Mesenchymal stem cell (in vitro differentiated cells and primary cell): ENCODE data around the gene DOCK3.
A peak's percentile ranks its signal among the peaks of the same experiment; 100 is the strongest.

Source experiments
- DNase-seq: peaks from one replicate; pipeline ENCODE4 v3.0.0-alpha.2; 2013
- H2AFZ ChIP-seq: one replicate; pipeline ENCODE4 v1.6.1; 2013; ENCODE audit warnings: low read depth, mild to moderate bottlenecking, control low read depth, inconsistent platforms, low read length, moderate library complexity
- H2AK5ac ChIP-seq: 2 replicates; pipeline ENCODE4 v1.6.1; 2013; ENCODE audit warnings: low read length, moderate library complexity, mild to moderate bottlenecking, inconsistent platforms; ENCODE audit not compliant: severe bottlenecking
- H2BK120ac ChIP-seq: one replicate; pipeline ENCODE4 v1.6.1; 2013; ENCODE audit warnings: low read depth, mild to moderate bottlenecking, inconsistent platforms, low read length, moderate library complexity
- H2BK12ac ChIP-seq, 2 experiments: one replicate each; pipeline ENCODE4 v1.6.1; 2013; ENCODE audit warnings: inconsistent platforms in 2 of 2, low read length in 2 of 2, mild to moderate bottlenecking in 2 of 2, moderate library complexity in 2 of 2, control low read depth in 1 of 2
- H2BK15ac ChIP-seq: one replicate; pipeline ENCODE4 v1.6.1; 2013; ENCODE audit warnings: mild to moderate bottlenecking, low read depth, inconsistent platforms; ENCODE audit not compliant: poor library complexity, severe bottlenecking
- H2BK5ac ChIP-seq: 2 replicates; pipeline ENCODE4 v1.6.1; 2013; ENCODE audit warnings: low read depth, mild to moderate bottlenecking, low read length, control low read depth, inconsistent platforms; ENCODE audit not compliant: poor library complexity, severe bottlenecking
- H3K14ac ChIP-seq, 2 experiments: one replicate each; pipeline ENCODE4 v1.6.1; 2013; ENCODE audit warnings: inconsistent platforms in 2 of 2, low read length in 2 of 2, control low read depth in 1 of 2, mild to moderate bottlenecking in 1 of 2, moderate library complexity in 1 of 2
- H3K18ac ChIP-seq, 2 experiments: one replicate each; pipeline ENCODE4 v1.6.1; 2013; ENCODE audit warnings: inconsistent platforms in 2 of 2, low read length in 2 of 2, control low read depth in 1 of 2, low read depth in 1 of 2, mild to moderate bottlenecking in 1 of 2
- H3K23ac ChIP-seq, 2 experiments: one replicate each; pipeline ENCODE4 v1.6.1; 2013; ENCODE audit warnings: inconsistent platforms in 2 of 2, low read length in 2 of 2, mild to moderate bottlenecking in 2 of 2, moderate library complexity in 2 of 2, control low read depth in 1 of 2
- H3K27ac ChIP-seq: 2 replicates; pipeline ENCODE4 v1.5.1; 2013; ENCODE audit warnings: mild to moderate bottlenecking, moderate library complexity, low read length, control low read depth, inconsistent platforms; ENCODE audit not compliant: poor library complexity, severe bottlenecking
- H3K27me3 ChIP-seq, 2 experiments: 2 replicates each; pipeline versions ENCODE4 v1.6.1 to v1.7.0; 2013; ENCODE audit warnings: low read length in 2 of 2, mild to moderate bottlenecking in 2 of 2, moderate library complexity in 2 of 2, control low read depth in 1 of 2, inconsistent platforms in 1 of 2; ENCODE audit not compliant: control insufficient read depth in 1 of 2, insufficient read depth in 1 of 2
- H3K36me3 ChIP-seq, 2 experiments: 2 replicates each; pipeline versions ENCODE4 v1.6.1 to v1.7.0; 2013; ENCODE audit warnings: low read length in 2 of 2, control low read depth in 1 of 2, inconsistent platforms in 1 of 2, low read depth in 1 of 2, mild to moderate bottlenecking in 1 of 2; ENCODE audit not compliant: insufficient read depth in 2 of 2, control insufficient read depth in 1 of 2
- H3K4ac ChIP-seq, 2 experiments: one replicate each; pipeline ENCODE4 v1.6.1; 2013; ENCODE audit warnings: inconsistent platforms in 2 of 2, low read length in 2 of 2, mild to moderate bottlenecking in 2 of 2, moderate library complexity in 2 of 2, control low read depth in 1 of 2, low read depth in 1 of 2
- H3K4me1 ChIP-seq: 2 replicates; pipeline ENCODE4 v1.6.1; 2013; ENCODE audit warnings: low read depth, low read length, control low read depth; ENCODE audit not compliant: control insufficient read depth, insufficient read depth
- H3K4me2 ChIP-seq: 2 replicates; pipeline ENCODE4 v1.6.1; 2013; ENCODE audit warnings: low read length, mild to moderate bottlenecking, inconsistent platforms; ENCODE audit not compliant: poor library complexity, severe bottlenecking
- H3K4me3 ChIP-seq, 2 experiments: 2 replicates each; pipeline versions ENCODE4 v1.5.1 to v1.7.0; 2013; ENCODE audit warnings: low read length in 2 of 2, mild to moderate bottlenecking in 2 of 2, control low read depth in 1 of 2, low read depth in 1 of 2; ENCODE audit not compliant: insufficient read depth in 1 of 2
- H3K79me1 ChIP-seq: replicated peaks from 2 replicates; pipeline ENCODE4 v1.6.1; 2013; ENCODE audit warnings: mild to moderate bottlenecking, control low read depth, low read length, inconsistent platforms; ENCODE audit not compliant: poor library complexity, severe bottlenecking
- H3K9ac ChIP-seq: 2 replicates; pipeline ENCODE4 v1.7.0; 2013; ENCODE audit warnings: mild to moderate bottlenecking, low read length, moderate library complexity
- H3K9me3 ChIP-seq: 2 replicates; pipeline ENCODE4 v1.7.0; 2013; ENCODE audit warnings: mild to moderate bottlenecking, low read length; ENCODE audit not compliant: control insufficient read depth
- H4K8ac ChIP-seq: one replicate; pipeline ENCODE4 v1.6.1; 2013; ENCODE audit warnings: inconsistent platforms, mild to moderate bottlenecking, low read length, moderate library complexity
- H4K91ac ChIP-seq: one replicate; pipeline ENCODE4 v1.6.1; 2013; ENCODE audit warnings: mild to moderate bottlenecking, low read length, inconsistent platforms
- WGBS: methylation state at CpG from one replicate; pipeline ENCODE4 v1.1.7; 2013; ENCODE audit warnings: mixed read lengths; 5-methylcytosine and 5-hydroxymethylcytosine counted together

DOCK3 gene

GRCh38 chr3:50675179-50676030 is 678 bp downstream of the DOCK3 start:
- Histone ChIP-seq H3K9ac (peak overlapping the region; percentile 28), H3K23ac (no peak overlapping the region), H3K14ac (peak overlapping the region in 1 of 2 experiments; percentile 15), H2BK5ac (no peak overlapping the region), H4K8ac (no peak overlapping the region), H3K4me3 (peak overlapping the region; percentile 53 to 69), H3K9me3 (no peaks in the 10 kb centered on the region), H2BK120ac (no peak overlapping the region), H3K79me1 (no peaks in the 10 kb centered on the region), H4K91ac (no peak overlapping the region), H3K4ac (no peak overlapping the region), H3K27me3 (peaks cover 59 to 64% of the 10 kb centered on the region in 2 experiments), H2AFZ (peak overlapping the region; percentile 92), H3K18ac (no peak overlapping the region), H2BK12ac (no peak overlapping the region), H2AK5ac (no peak overlapping the region), H3K4me1 (peaks cover 11% of the 10 kb centered on the region), H3K36me3 (no peaks in the 10 kb centered on the region), H3K27ac (no peak overlapping the region), H2BK15ac (no peak overlapping the region), H3K4me2 (peak overlapping the region; percentile 87)
- WGBS, result 2% methylated on average over 47 of the region's 65 CpGs
- DNase-seq, result no peak

- H3K18ac ChIP-seq, result no peak overlapping the region
- H2BK15ac ChIP-seq, result no peak overlapping the region
- H3K27ac ChIP-seq, result no peak overlapping the region
- no peak overlapping the region for H2BK120ac ChIP-seq
- H3K79me1 ChIP-seq, result no peaks in the 10 kb centered on the region
- no peak overlapping the region for H2BK12ac ChIP-seq
- 69% methylated on average over 3 of the region's 7 CpGs for WGBS
- H3K14ac ChIP-seq, result no peak overlapping the region
- H3K4me2 ChIP-seq, result no peak overlapping the region
- H2AK5ac ChIP-seq, result no peak overlapping the region
- no peak overlapping the region for H3K4me3 ChIP-seq
- no peak overlapping the region for H2BK5ac ChIP-seq
- no peaks in the 10 kb centered on the region for H3K36me3 ChIP-seq
- no peak overlapping the region for H4K91ac ChIP-seq
- peaks cover 11% of the 10 kb centered on the region for H3K4me1 ChIP-seq
- H3K27me3 ChIP-seq, result peaks cover 58 to 59% of the 10 kb centered on the region in 2 experiments
- no peak overlapping the region for H3K9ac ChIP-seq
- no peaks in the 10 kb centered on the region for H3K9me3 ChIP-seq
- H3K4ac ChIP-seq, result no peak overlapping the region
- H3K23ac ChIP-seq, result no peak overlapping the region
- no peak overlapping the region for H2AFZ ChIP-seq
- no peak overlapping the region for H4K8ac ChIP-seq
- DNase-seq, result no peak
These were observed 1.4 kb downstream of the DOCK3 start for GRCh38 chr3:50676031-50676705.

- Histone ChIP-seq H3K4ac (no peak overlapping the region), H3K4me2 (no peak overlapping the region), H2BK15ac (no peak overlapping the region), H3K14ac (no peak overlapping the region), H2AFZ (no peak overlapping the region), H4K8ac (no peak overlapping the region), H3K27ac (no peak overlapping the region), H3K4me3 (no peak overlapping the region), H2BK12ac (no peak overlapping the region), H4K91ac (no peak overlapping the region), H3K36me3 (no peaks in the 10 kb centered on the region), H2BK5ac (no peak overlapping the region), H3K27me3 (no peaks in the 10 kb centered on the region), H2AK5ac (no peak overlapping the region), H3K79me1 (no peaks in the 10 kb centered on the region), H3K9ac (no peak overlapping the region), H3K18ac (no peak overlapping the region), H3K4me1 (no peaks in the 10 kb centered on the region), H2BK120ac (no peak overlapping the region), H3K9me3 (no peaks in the 10 kb centered on the region), H3K23ac (no peak overlapping the region)
- DNase-seq, result no peak
- 81% methylated on average over 7 of the region's 7 CpGs for WGBS
These were observed 12.5 kb downstream of the DOCK3 start for GRCh38 chr3:50687127-50687751.

- H2BK5ac ChIP-seq, result no peak overlapping the region
These were observed 13.2 kb downstream of the DOCK3 start for GRCh38 chr3:50687916-50688315.

More at GRCh38 chr3:50687916-50688315, 13.2 kb downstream of the DOCK3 start:
- no peak for DNase-seq
- Histone ChIP-seq H3K4me1 (no peaks in the 10 kb centered on the region), H2AFZ (no peak overlapping the region), H4K91ac (no peak overlapping the region), H4K8ac (no peak overlapping the region), H3K9me3 (no peaks in the 10 kb centered on the region), H2BK120ac (no peak overlapping the region), H2AK5ac (no peak overlapping the region), H3K18ac (no peak overlapping the region), H3K4me3 (no peak overlapping the region), H2BK15ac (no peak overlapping the region), H3K36me3 (no peaks in the 10 kb centered on the region), H3K4me2 (no peak overlapping the region), H3K23ac (no peak overlapping the region), H3K14ac (no peak overlapping the region), H3K9ac (no peak overlapping the region), H2BK12ac (no peak overlapping the region), H3K4ac (no peak overlapping the region), H3K27ac (no peak overlapping the region), H3K79me1 (no peaks in the 10 kb centered on the region), H3K27me3 (no peaks in the 10 kb centered on the region)
- WGBS, result 92% methylated on average over 2 of the region's 2 CpGs
